Naive thymus-derived CD4-positive, alpha-beta T cell (primary cell): ENCODE data around the gene CTXND1. TPM values are rescaled to one million over a fixed set of nuclear protein-coding genes. Genes with fewer than 3 reads are reported as not detected.

Source experiments
- ATAC-seq: fragments of 150-1000 bp; cut with Tn5 transposase; 2 replicates; pipeline ENCODE4 v1.10.0; 2021; ENCODE audit warnings: mild to moderate bottlenecking, moderate library complexity
- CTCF ChIA-PET: fragments of 350-600 bp; sonication (Branson Sonifier 250); formaldehyde crosslinking; loops from one replicate; lab custom pipeline; 2021; ENCODE audit warnings: antibody characterized with exemption; lab: Charles Lee
- POLR2A ChIA-PET: fragments of 350-600 bp; sonication (Branson Sonifier 250); formaldehyde crosslinking; loops from one replicate; lab custom pipeline; 2021; ENCODE audit warnings: antibody characterized with exemption, inconsistent platforms; lab: Charles Lee
- DNase-seq, 9 donors: peaks; one replicate each; pipeline versions ENCODE4 v3.0.0 to v3.0.0-alpha.2; 2020 to 2022; ENCODE audit warnings: mixed read lengths in 1 of 9
- H3K27ac ChIP-seq: one replicate; pipeline ENCODE4 v1.7.0; 2013; ENCODE audit warnings: mild to moderate bottlenecking, low read depth, low read length, moderate library complexity
- H3K27me3 ChIP-seq, 2 donors: one replicate each; pipeline ENCODE4 v1.7.0; 2013; ENCODE audit warnings: low read length in 2 of 2, mild to moderate bottlenecking in 2 of 2, moderate library complexity in 2 of 2; ENCODE audit not compliant: control insufficient read depth in 2 of 2, insufficient read depth in 2 of 2
- H3K36me3 ChIP-seq, 3 experiments: 1 replicate in 2 of 3; 2 replicates in 1 of 3; pipeline ENCODE4 v1.7.0; 2013; ENCODE audit warnings: low read length in 3 of 3, mild to moderate bottlenecking in 3 of 3, moderate library complexity in 1 of 3; ENCODE audit not compliant: insufficient read depth in 3 of 3, control insufficient read depth in 2 of 3
- H3K4me1 ChIP-seq, 2 donors: one replicate each; pipeline ENCODE4 v1.7.0; 2013; ENCODE audit warnings: low read length in 2 of 2, mild to moderate bottlenecking in 2 of 2, moderate library complexity in 1 of 2; ENCODE audit not compliant: control insufficient read depth in 2 of 2, insufficient read depth in 2 of 2
- H3K4me3 ChIP-seq: 2 replicates; pipeline ENCODE4 v1.7.0; 2013; ENCODE audit warnings: mild to moderate bottlenecking, low read length
- H3K9me3 ChIP-seq, 3 experiments: 1 replicate in 2 of 3; 2 replicates in 1 of 3; pipeline ENCODE4 v1.7.0; 2013; ENCODE audit warnings: low read length in 3 of 3; ENCODE audit not compliant: control insufficient read depth in 2 of 3
- H3K27ac Mint-ChIP-seq, 9 donors: one replicate each; pipeline ENCODE4 v1.8.0; 2020 to 2022; ENCODE audit warnings: mixed read lengths in 9 of 9, mild to moderate bottlenecking in 8 of 9, moderate library complexity in 5 of 9, inconsistent platforms in 2 of 9
- H3K27me3 Mint-ChIP-seq, 5 donors: one replicate each; pipeline ENCODE4 v1.8.0; 2021 to 2022; ENCODE audit warnings: mixed read lengths in 5 of 5, mild to moderate bottlenecking in 1 of 5
- H3K36me3 Mint-ChIP-seq, 5 donors: one replicate each; pipeline ENCODE4 v1.8.0; 2020 to 2022; ENCODE audit warnings: mixed read lengths in 5 of 5, mild to moderate bottlenecking in 3 of 5, inconsistent platforms in 1 of 5
- H3K4me1 Mint-ChIP-seq, 7 donors: one replicate each; pipeline ENCODE4 v1.8.0; 2020 to 2022; ENCODE audit warnings: mixed read lengths in 7 of 7, mild to moderate bottlenecking in 3 of 7, inconsistent platforms in 1 of 7
- H3K4me3 Mint-ChIP-seq, 10 donors: one replicate each; pipeline ENCODE4 v1.8.0; 2020 to 2022; ENCODE audit warnings: mild to moderate bottlenecking in 10 of 10, mixed read lengths in 10 of 10, moderate library complexity in 6 of 10, inconsistent platforms in 2 of 10
- H3K9me3 Mint-ChIP-seq, 11 donors: one replicate each; pipeline ENCODE4 v1.8.0; 2020 to 2022; ENCODE audit warnings: mixed read lengths in 11 of 11, mild to moderate bottlenecking in 4 of 11, inconsistent platforms in 1 of 11, moderate library complexity in 1 of 11
- intact Hi-C, 2 donors: fragments of 100-400 bp; cut with micrococcal nuclease; formaldehyde crosslinking; loops; one replicate each; pipeline ENCODE4 v1.15.1; 2023
- polyA plus RNA-seq, 2 donors: library from polyadenylated mRNA; unstranded; fragments of 300-500 nt; fragmentation: Illumina TruSeq; gene quantifications; one replicate each; pipeline ENCODE4 v1.2.3, GENCODE V29; 2021
- total RNA-seq, 6 experiments: library from RNA in 5 of 6; stranded (reverse) in 5 of 6; gene quantifications; 1 replicate in 5 of 6; 2 replicates in 1 of 6; pipeline ENCODE4 v1.2.3 and lab custom pipeline; 2021 to 2026

Gene CTXND1
- total and polyA plus RNA-seq, 7 experiments from 2014 or later, result not detected

DNA sequence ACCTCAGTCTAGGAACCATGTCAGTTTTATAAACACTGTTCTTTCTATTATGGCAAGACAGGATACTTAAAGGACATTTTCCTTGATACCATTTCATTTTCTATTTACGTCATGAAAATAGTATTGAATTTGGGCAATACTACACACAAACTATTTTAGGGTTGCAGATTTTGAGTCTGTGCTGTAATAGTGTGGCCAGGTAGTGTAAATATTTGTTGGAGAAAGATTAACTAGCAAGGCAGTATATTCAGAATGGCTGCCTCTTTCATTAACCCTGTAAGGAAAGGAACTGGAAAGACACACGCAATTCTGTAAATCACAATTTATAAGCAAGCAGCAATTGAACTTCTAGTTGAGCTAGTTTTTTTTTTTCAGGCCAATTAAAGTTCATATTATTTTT is 2.0 kb downstream of the CTXND1 start:
- Histone ChIP-seq H3K4me1 (no peaks in the 10 kb centered on the region), H3K27me3 (peaks cover 6% of the 10 kb centered on the region in 2 donors), H3K4me3 (no peak overlapping the region), H3K36me3 (no peaks in the 10 kb centered on the region), H3K9me3 (no peaks in the 10 kb centered on the region), H3K27ac (no peak overlapping the region)
- Mint-ChIP-seq H3K27me3 (peaks cover 77 to 84% (median 79%) of the 10 kb centered on the region in 5 donors), H3K9me3 (peaks cover 0 to 3% (median 0%) of the 10 kb centered on the region in 11 donors), H3K4me3 (no peak overlapping the region), H3K4me1 (peaks cover 0 to 16% (median 9%) of the 10 kb centered on the region in 7 donors), H3K36me3 (no peaks in the 10 kb centered on the region), H3K27ac (no peak overlapping the region)
- ATAC-seq (no peak), DNase-seq (no peak)
- CTCF ChIA-PET, result no interaction called here
- intact Hi-C loops, result no loop called here
- POLR2A ChIA-PET, result no interaction called here

DNA sequence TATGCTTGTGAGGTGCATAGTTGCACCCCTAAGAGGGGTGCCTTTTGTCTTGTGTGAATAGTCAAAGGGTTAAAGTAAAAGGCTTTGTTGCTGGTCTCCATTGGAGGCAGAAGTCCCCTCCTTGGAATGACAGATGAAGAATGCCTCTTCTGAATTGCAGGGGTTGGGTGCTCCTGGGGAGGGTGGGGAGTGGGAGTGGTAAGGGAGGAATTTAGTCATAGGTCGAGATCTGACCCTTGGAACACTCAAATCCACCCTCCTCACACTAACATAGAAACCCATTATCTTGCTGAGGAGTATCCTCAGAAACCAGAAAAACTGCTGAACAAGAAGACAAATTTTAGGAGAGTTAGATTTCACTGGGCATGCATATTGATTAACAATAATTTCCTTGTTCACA is 4.7 kb downstream of the CTXND1 start:
- Histone ChIP-seq H3K27ac (no peak overlapping the region), H3K9me3 (no peaks in the 10 kb centered on the region), H3K4me3 (no peak overlapping the region), H3K27me3 (peaks cover 6% of the 10 kb centered on the region in 2 donors), H3K4me1 (no peaks in the 10 kb centered on the region), H3K36me3 (no peaks in the 10 kb centered on the region)
- Mint-ChIP-seq H3K36me3 (no peaks in the 10 kb centered on the region), H3K9me3 (no peaks in the 10 kb centered on the region), H3K4me3 (no peak overlapping the region), H3K27ac (no peak overlapping the region), H3K27me3 (peaks cover 55 to 69% (median 67%) of the 10 kb centered on the region in 5 donors), H3K4me1 (peaks cover 0 to 12% (median 8%) of the 10 kb centered on the region in 7 donors)
- CTCF ChIA-PET, result no interaction called here
- DNase-seq (no peak), ATAC-seq (no peak)
- intact Hi-C loops, result no loop called here
- POLR2A ChIA-PET, result no interaction called here

DNA sequence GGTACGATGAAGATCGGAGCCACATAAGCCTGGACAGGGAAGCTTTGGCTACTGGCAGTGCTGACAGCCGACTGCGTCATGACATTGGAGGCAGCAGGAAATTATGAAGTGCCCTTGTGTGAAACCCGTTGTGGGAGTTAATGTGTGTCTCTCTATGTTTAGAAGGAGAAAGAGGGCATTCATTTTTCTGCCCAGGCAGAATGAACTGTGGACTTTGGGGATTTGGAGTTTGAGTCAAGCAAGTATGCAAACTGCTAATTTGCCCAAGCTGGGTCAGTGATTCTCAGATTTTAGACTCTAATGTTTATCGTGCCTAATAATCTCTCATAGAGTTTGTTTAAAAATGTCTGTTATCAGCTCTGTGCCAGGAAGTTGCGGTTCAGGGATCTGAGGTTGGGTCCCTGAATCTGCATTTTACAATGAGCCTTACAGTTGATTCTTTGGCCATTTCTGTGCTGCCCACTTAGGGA is 5.6 kb downstream of the CTXND1 start:
- H3K9me3 ChIP-seq, result no peaks in the 10 kb centered on the region
- no peak for ATAC-seq
- peaks cover 6% of the 10 kb centered on the region in 2 donors for H3K27me3 ChIP-seq
- no peak overlapping the region for H3K27ac ChIP-seq
- no peak overlapping the region for H3K4me3 ChIP-seq
- Mint-ChIP-seq H3K27ac (no peak overlapping the region), H3K27me3 (peaks cover 59 to 74% (median 70%) of the 10 kb centered on the region in 5 donors), H3K9me3 (no peaks in the 10 kb centered on the region), H3K4me1 (peaks cover 0 to 9% (median 5%) of the 10 kb centered on the region in 7 donors), H3K4me3 (no peak overlapping the region), H3K36me3 (no peaks in the 10 kb centered on the region)
- no peaks in the 10 kb centered on the region for H3K36me3 ChIP-seq
- CTCF ChIA-PET, result no interaction called here
- intact Hi-C loops, result no loop called here
- POLR2A ChIA-PET, result no interaction called here
- H3K4me1 ChIP-seq, result no peaks in the 10 kb centered on the region
- DNase-seq, result no peak

DNA sequence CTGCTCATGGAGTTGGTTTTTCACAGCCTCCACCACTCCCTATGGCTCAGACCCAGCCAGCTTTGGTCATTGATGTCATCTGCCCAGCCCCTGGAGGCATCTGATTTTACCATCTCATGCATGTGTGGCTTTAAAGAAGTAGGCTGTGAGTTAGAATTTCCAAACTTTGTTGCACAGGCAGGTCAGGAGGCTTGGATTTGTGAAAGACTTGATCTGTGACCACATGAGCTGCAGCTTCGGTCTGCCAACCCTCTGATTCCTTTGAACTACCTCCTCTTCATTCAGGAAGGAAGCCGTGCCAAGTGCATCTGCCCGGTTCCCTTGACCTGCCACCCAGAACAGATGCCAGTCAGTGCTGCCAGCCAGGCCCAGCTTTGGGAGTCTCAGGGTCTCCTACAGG is 9.2 kb downstream of the CTXND1 start:
- Mint-ChIP-seq H3K4me3 (no peak overlapping the region), H3K36me3 (no peaks in the 10 kb centered on the region), H3K4me1 (peaks cover 0 to 3% (median 0%) of the 10 kb centered on the region in 7 donors), H3K9me3 (no peaks in the 10 kb centered on the region), H3K27ac (no peak overlapping the region), H3K27me3 (peaks cover 37 to 60% (median 50%) of the 10 kb centered on the region in 5 donors)
- CTCF ChIA-PET, result no interaction called here
- Histone ChIP-seq H3K27me3 (no peaks in the 10 kb centered on the region), H3K27ac (no peak overlapping the region), H3K4me3 (no peak overlapping the region), H3K4me1 (no peaks in the 10 kb centered on the region), H3K9me3 (no peaks in the 10 kb centered on the region), H3K36me3 (no peaks in the 10 kb centered on the region)
- intact Hi-C loops, result no loop called here
- ATAC-seq (no peak), DNase-seq (no peak)
- POLR2A ChIA-PET, result no interaction called here

DNA sequence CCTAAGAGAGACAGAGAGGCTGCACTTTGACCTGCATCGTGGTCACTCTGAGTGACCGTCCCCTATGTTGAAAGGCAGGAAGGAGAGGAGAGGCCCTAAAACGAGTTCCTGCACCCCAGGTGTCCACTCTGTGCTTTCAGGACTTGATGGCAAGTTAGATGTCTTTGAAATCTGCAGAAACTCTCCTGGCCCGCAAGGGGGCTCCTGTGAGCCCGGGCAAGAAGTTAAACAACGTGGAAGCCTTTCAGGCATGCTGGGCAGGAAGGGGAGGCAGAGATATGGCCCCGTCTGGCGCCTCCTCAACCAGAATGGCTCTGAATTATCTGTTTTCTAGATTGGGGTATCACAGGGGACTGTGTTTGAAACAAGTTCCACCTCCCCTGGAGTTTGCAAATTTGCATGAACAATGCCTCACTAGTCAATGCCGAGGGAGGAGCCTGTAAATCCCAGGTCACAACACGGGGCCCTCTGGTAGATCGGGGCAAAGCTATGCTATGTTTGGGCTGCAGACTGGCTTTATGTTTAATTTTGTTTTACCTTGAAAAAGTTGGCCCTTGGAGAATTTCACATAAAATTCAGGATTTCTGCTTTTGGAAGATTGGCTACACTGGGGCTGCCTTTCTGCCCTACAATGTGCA is 9.8 kb downstream of the CTXND1 start:
- no peak overlapping the region for H3K27ac Mint-ChIP-seq
- peaks cover 0 to 3% (median 0%) of the 10 kb centered on the region in 7 donors for H3K4me1 Mint-ChIP-seq
- no peak overlapping the region for H3K4me3 Mint-ChIP-seq
- no peaks in the 10 kb centered on the region for H3K36me3 ChIP-seq
- no peaks in the 10 kb centered on the region for H3K36me3 Mint-ChIP-seq
- ATAC-seq (no peak), DNase-seq (no peak)
- H3K27me3 Mint-ChIP-seq, result peaks cover 33 to 56% (median 44%) of the 10 kb centered on the region in 5 donors
- no peak overlapping the region for H3K27ac ChIP-seq
- H3K4me3 ChIP-seq, result no peak overlapping the region
- CTCF ChIA-PET, result no interaction called here
- no peaks in the 10 kb centered on the region for H3K9me3 ChIP-seq
- no peaks in the 10 kb centered on the region for H3K4me1 ChIP-seq
- intact Hi-C loops, result no loop called here
- no peaks in the 10 kb centered on the region for H3K27me3 ChIP-seq
- POLR2A ChIA-PET, result no interaction called here
- H3K9me3 Mint-ChIP-seq, result no peaks in the 10 kb centered on the region

DNA sequence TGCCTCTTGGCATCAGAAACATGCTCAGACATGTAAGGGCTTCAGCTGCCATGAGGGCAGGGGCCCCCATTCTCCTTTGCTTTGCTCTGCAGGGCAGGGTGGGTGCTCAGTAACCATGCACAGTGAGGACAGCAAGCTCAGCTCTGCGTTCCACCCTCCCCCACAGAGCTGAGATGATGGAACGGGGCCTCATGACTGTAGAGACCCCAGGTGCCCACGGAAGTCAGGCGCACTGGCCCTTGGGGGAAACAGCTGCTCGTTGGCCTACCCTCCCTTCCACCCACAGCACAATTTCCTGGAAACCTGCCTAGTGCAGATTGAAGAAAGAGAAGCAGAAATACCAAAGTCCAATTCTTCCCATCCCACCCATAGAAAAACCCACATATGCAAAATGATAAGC is 10.5 kb downstream of the CTXND1 start:
- peak overlapping the region in 1 of 9 donors; percentile 4 for H3K27ac Mint-ChIP-seq
- no peaks in the 10 kb centered on the region for H3K36me3 Mint-ChIP-seq
- peaks cover 0 to 3% (median 0%) of the 10 kb centered on the region in 7 donors for H3K4me1 Mint-ChIP-seq
- H3K9me3 Mint-ChIP-seq, result no peaks in the 10 kb centered on the region
- ATAC-seq (no peak), DNase-seq (no peak)
- Histone ChIP-seq H3K9me3 (no peaks in the 10 kb centered on the region), H3K27me3 (no peaks in the 10 kb centered on the region), H3K4me3 (no peak overlapping the region), H3K27ac (no peak overlapping the region), H3K4me1 (no peaks in the 10 kb centered on the region), H3K36me3 (no peaks in the 10 kb centered on the region)
- intact Hi-C loops, result no loop called here
- no peak overlapping the region for H3K4me3 Mint-ChIP-seq
- ChIA-PET POLR2A (no interaction called here), CTCF (no interaction called here)
- peaks cover 27 to 55% (median 37%) of the 10 kb centered on the region in 5 donors for H3K27me3 Mint-ChIP-seq

DNA sequence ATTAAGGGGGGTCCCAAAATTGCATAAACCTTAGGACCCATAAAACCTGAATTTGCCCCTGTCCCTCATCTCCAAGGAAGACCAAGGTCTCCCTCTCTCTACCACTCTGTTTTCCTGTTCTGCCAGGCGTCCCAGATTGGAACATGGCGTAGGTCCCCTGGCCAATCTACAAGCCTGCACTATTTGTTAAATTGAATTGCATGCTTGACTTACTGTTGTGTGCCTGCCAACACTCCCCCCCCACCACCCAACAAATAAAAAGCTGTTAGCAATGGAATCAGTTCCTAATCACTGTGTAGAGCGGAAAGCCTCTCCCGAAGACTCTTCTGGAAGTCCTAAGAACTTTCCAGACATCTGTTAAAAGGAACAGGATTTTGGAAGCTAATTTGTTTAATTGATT is 11.7 kb downstream of the CTXND1 start:
- no peak for DNase-seq
- Mint-ChIP-seq H3K9me3 (peaks cover 0 to 2% (median 0%) of the 10 kb centered on the region in 11 donors), H3K4me3 (no peak overlapping the region), H3K27ac (no peak overlapping the region), H3K27me3 (peaks cover 19 to 44% (median 33%) of the 10 kb centered on the region in 5 donors), H3K36me3 (no peaks in the 10 kb centered on the region), H3K4me1 (peaks cover 0 to 3% (median 0%) of the 10 kb centered on the region in 7 donors)
- CTCF ChIA-PET, result no interaction called here
- intact Hi-C loops, result no loop called here
- no peak overlapping the region for H3K4me3 ChIP-seq
- ATAC-seq, result no peak
- no peaks in the 10 kb centered on the region for H3K4me1 ChIP-seq
- no peaks in the 10 kb centered on the region for H3K27me3 ChIP-seq
- no peak overlapping the region for H3K27ac ChIP-seq
- POLR2A ChIA-PET, result no interaction called here
- no peaks in the 10 kb centered on the region for H3K36me3 ChIP-seq
- no peaks in the 10 kb centered on the region for H3K9me3 ChIP-seq
